GM10266 (cell line): ENCODE results near the gene ADSS1.

Source experiments
- DNase-seq: peaks from one replicate; pipeline ENCODE4 v3.0.0; 2012; ENCODE audit errors: extremely low spot score
- TF ChIP-seq, protein P1 (sequence below): IDR thresholded peaks from 2 replicates; pipeline ENCODE4 v1.5.1; 2012; ENCODE audit warnings: mild to moderate bottlenecking, low read depth; ENCODE audit not compliant: control insufficient read depth, insufficient read depth; ENCODE audit errors: missing control alignments

The ADSS1 gene

DNA sequence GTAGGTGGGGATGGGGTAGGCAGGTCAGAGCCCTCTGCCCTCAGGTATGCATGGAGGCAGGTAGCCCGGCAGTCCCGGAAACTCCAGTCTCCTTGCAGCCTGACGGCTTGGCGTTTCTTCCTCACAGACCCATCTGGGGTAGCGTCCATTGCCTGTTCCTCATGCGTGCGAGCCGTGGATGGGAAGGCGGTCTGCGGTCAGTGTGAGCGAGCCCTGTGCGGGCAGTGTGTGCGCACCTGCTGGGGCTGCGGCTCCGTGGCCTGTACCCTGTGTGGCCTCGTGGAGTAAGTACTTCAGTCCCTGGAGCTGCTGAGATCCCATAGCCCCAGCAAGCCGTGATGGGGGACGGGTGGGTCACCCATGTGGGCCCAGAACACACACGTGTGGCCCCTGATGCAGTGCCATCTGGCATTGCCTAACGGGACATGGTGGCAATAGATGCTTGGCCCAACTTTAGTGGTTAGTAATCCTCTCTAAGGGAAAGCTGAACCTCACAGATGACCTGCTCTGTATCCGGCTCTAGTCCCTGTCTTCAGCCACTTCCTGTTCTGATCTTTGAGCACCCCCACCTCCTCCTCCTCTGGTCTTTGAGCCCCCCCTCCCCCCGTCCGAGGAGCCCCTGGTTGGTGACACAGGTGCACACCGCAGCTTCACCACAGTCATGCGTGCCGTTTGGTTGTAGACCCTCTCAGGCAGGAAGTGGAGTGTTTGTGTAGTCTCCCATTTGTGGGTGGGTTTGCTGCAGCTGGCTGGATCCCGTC, 32.6 kb downstream of the ADSS1 start:
- no peak for DNase-seq
- TF ChIP-seq, protein P1, sequence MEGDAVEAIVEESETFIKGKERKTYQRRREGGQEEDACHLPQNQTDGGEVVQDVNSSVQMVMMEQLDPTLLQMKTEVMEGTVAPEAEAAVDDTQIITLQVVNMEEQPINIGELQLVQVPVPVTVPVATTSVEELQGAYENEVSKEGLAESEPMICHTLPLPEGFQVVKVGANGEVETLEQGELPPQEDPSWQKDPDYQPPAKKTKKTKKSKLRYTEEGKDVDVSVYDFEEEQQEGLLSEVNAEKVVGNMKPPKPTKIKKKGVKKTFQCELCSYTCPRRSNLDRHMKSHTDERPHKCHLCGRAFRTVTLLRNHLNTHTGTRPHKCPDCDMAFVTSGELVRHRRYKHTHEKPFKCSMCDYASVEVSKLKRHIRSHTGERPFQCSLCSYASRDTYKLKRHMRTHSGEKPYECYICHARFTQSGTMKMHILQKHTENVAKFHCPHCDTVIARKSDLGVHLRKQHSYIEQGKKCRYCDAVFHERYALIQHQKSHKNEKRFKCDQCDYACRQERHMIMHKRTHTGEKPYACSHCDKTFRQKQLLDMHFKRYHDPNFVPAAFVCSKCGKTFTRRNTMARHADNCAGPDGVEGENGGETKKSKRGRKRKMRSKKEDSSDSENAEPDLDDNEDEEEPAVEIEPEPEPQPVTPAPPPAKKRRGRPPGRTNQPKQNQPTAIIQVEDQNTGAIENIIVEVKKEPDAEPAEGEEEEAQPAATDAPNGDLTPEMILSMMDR = no peak

DNA sequence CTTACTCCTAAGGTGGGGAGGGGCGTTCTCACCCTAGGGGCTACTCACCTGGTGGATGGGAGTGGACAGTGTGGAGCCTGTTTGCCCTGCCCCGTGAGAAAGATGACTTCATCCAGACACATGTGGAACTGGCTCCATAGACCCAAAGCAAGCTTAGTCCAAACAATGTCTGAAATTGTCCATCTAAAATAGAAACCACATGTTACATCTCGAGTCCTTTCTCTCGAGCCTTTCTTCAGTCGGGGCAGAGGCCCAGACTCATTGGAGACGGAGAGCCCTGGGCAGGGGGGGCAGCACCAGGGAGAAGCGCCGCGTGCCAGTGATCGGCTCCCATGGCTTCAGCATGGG, 33.2 kb downstream of the ADSS1 start:
- DNase-seq = no peak
- TF ChIP-seq, protein P1 = no peak

- TF ChIP-seq, protein P1 = no peak
- DNase-seq = no peak
Measured at GRCh38 chr14:104757681-104758392, 33.8 kb downstream of the ADSS1 start.

- DNase-seq = no peak
- TF ChIP-seq, protein P1 = no peak
Measured at GRCh38 chr14:104758981-104759969, 35.2 kb downstream of the ADSS1 start.

DNA sequence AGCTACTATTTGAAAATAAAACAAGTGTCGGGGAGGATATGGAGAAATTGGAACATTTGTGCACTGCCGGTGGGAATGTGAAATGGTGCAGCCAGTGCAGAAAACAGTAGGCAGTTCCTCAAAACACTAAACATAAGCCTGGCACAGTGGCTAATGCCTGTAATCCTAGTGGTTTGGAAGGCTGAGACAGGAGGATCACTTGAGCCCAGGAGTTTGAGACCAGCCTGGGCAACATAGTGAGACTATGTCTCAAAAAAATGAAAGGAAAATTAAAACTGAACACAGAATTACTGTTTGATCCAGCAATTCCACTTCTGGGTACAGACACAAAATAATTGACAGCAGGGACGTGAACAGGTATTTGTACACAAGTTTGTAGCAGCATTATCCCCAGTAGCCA, 41.5 kb downstream of the ADSS1 start:
- TF ChIP-seq, protein P1 = no peak
- no peak for DNase-seq

DNA sequence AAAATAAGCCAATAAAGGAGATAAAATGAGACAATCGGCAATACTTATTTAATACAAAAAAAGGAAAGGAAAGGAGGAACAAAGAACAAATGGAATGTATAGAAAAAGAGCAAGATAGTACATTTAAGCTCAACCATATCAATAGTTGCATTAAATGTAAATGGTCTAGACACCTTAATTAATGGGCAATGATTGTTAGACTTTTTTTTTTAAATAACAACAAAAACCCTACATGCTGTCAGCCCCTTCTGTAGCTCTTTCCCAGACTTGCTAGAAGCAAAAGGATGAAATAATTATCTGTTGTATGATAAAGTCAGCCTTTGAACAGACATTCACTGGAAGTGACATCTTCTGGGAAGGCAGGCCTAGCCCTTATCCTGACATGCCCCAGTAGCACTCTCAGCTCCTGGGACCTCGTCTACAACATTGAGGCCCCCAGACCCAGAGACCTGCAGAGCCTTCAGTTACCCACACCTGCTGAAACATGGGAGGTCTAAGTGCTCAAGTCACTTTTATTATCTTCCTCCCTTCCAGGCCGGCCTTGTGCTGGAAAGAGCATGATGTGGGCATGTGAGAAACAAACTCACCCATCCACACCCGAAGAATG, 42.3 kb downstream of the ADSS1 start:
- DNase-seq = no peak
- TF ChIP-seq, protein P1 = no peak
